Natural killer cell (primary cell): ENCODE measurements around the gene TIAM1. TPM values are rescaled to one million over a fixed set of nuclear protein-coding genes. Genes with fewer than 3 reads are reported as not detected.

Source experiments
- ATAC-seq, 3 donors: fragments of 150-1000 bp in 2 of 3; fragments of 200-7000 bp in 1 of 3; cut with Tn5 transposase; 1 replicate in 1 of 3; 2 replicates in 2 of 3; pipeline ENCODE4 v1.10.0; 2021; ENCODE audit warnings: mild to moderate bottlenecking in 2 of 3, moderate library complexity in 2 of 3
- DNase-seq, 2 donors: peaks; one replicate each; pipeline versions ENCODE4 v3.0.0 to v3.0.0-alpha.2; 2013 to 2021; ENCODE audit warnings: mixed read lengths in 1 of 2
- H3K27ac ChIP-seq: one replicate; pipeline ENCODE4 v1.5.1; 2013; ENCODE audit warnings: mild to moderate bottlenecking, low read length
- H3K27me3 ChIP-seq: one replicate; pipeline ENCODE4 v1.6.1; 2013; ENCODE audit warnings: low read length; ENCODE audit not compliant: control insufficient read depth, insufficient read depth
- H3K36me3 ChIP-seq: one replicate; pipeline ENCODE4 v1.6.1; 2013; ENCODE audit warnings: low read length; ENCODE audit not compliant: control insufficient read depth, insufficient read depth
- H3K4me1 ChIP-seq: one replicate; pipeline ENCODE4 v1.6.1; 2013; ENCODE audit warnings: low read length; ENCODE audit not compliant: control insufficient read depth, insufficient read depth
- H3K4me3 ChIP-seq: one replicate; pipeline ENCODE4 v1.5.1; 2013; ENCODE audit warnings: low read length
- H3K9me3 ChIP-seq: one replicate; pipeline ENCODE4 v1.6.1; 2013; ENCODE audit warnings: low read length; ENCODE audit not compliant: control insufficient read depth, insufficient read depth
- H3K27ac Mint-ChIP-seq, 2 donors: one replicate each; pipeline ENCODE4 v1.8.0; 2022; ENCODE audit warnings: mild to moderate bottlenecking in 2 of 2, mixed read lengths in 2 of 2, moderate library complexity in 1 of 2
- H3K27me3 Mint-ChIP-seq, 2 donors: one replicate each; pipeline ENCODE4 v1.8.0; 2022; ENCODE audit warnings: low read depth in 2 of 2, mixed read lengths in 2 of 2
- H3K36me3 Mint-ChIP-seq: one replicate; pipeline ENCODE4 v1.8.0; 2022; ENCODE audit warnings: mixed read lengths
- H3K4me1 Mint-ChIP-seq, 2 donors: one replicate each; pipeline ENCODE4 v1.8.0; 2022; ENCODE audit warnings: mixed read lengths in 2 of 2
- H3K4me3 Mint-ChIP-seq: one replicate; pipeline ENCODE4 v1.8.0; 2022; ENCODE audit warnings: mild to moderate bottlenecking, moderate library complexity, mixed read lengths
- H3K9me3 Mint-ChIP-seq, 2 donors: one replicate each; pipeline ENCODE4 v1.8.0; 2022; ENCODE audit warnings: mixed read lengths in 2 of 2
- CTCF ChIP-seq: fragments of 200-600 bp; IDR thresholded peaks from one replicate; pipeline ENCODE4 v1.8.0; 2022; ENCODE audit warnings: antibody characterized with exemption
- WGBS: methylation state at CpG from one replicate; pipeline ENCODE4 v1.1.7; 2013; ENCODE audit warnings: missing lambda C conversion rate; ENCODE audit not compliant: insufficient coverage; 5-methylcytosine and 5-hydroxymethylcytosine counted together
- intact Hi-C: fragments of 100-400 bp; cut with micrococcal nuclease; formaldehyde crosslinking; loops from one replicate; pipeline ENCODE4 v1.14.2; 2022
- total RNA-seq, 4 donors: library from RNA; stranded (reverse); fragments of 120-200 nt in 1 of 4; gene quantifications; one replicate each; pipeline versions ENCODE4 v1.2.3 to v1.2.4, GENCODE V29; 2013 to 2022

The TIAM1 gene
- total RNA-seq, 3 donors from 2014 or later (not counting 1 experiment from before 2014, with no cell fraction given), result 19.1 to 32.3 (median 19.4) TPM

DNA sequence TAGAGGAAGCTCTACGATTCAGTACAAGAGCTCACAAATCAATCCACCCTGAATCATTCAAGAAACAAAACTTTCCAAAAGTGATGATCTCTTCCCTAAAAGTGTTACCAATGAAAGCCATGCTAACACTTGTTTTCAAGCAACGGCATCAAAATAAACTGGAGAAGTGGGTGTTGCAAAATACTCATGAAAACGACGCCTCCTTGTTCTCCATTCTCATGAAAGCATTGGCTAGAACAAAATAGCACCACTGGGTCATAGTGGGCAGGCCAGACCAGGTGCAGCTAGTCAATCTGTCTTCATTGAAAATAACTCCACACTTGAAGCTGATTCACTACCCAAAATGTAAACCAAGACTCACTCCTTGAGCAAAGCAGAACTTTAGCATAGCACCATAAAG lies 4.3 kb downstream of the TIAM1 start:
- ATAC-seq, result no peak
- intact Hi-C loops, result no loop called here
- H3K4me1 Mint-ChIP-seq, result peaks cover 30 to 35% of the 10 kb centered on the region in 2 donors

DNA sequence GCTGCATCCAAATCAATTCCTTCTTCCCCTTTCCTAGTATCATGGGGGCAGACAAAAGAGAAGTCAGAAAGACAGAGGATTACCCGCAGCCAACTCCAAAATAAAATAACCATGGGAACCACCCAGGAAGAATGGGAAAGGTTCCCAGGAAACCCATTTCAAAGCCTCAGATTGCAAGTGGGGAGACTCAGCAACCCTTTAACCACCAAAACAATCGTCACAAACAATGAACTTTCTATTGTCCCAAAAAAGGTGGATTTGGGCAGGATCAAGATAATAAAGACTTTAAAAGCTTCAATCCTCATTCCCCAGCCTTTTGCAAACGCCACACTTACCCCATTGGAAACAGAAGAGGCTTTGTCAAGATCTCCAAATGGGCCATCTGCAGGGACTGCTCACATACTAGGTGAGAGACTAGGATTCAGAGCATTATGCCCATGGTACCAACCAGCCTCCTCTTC lies 5.1 kb downstream of the TIAM1 start:
- Histone ChIP-seq H3K36me3 (peaks cover 4% of the 10 kb centered on the region), H3K4me1 (peaks cover 18% of the 10 kb centered on the region), H3K27me3 (no peaks in the 10 kb centered on the region), H3K9me3 (no peaks in the 10 kb centered on the region), H3K27ac (no peak overlapping the region), H3K4me3 (no peak overlapping the region)
- Mint-ChIP-seq H3K27ac (no peak overlapping the region), H3K4me1 (peaks cover 24 to 35% of the 10 kb centered on the region in 2 donors), H3K27me3 (peaks cover 10 to 16% of the 10 kb centered on the region in 2 donors), H3K36me3 (no peaks in the 10 kb centered on the region), H3K4me3 (no peak overlapping the region), H3K9me3 (no peaks in the 10 kb centered on the region)
- intact Hi-C loops, result no loop called here
- no peak for ATAC-seq
- WGBS, result 86% methylated on average over 3 of the region's 3 CpGs
- no peak for DNase-seq
- no peak for TF ChIP-seq CTCF

More for the DNA sequence above, 4.3 kb downstream of the TIAM1 start:
- no peak for DNase-seq
- Mint-ChIP-seq H3K27me3 (peaks cover 17 to 21% of the 10 kb centered on the region in 2 donors), H3K27ac (no peak overlapping the region), H3K4me3 (no peak overlapping the region), H3K36me3 (no peaks in the 10 kb centered on the region), H3K9me3 (no peaks in the 10 kb centered on the region)
- no peak overlapping the region for H3K27ac ChIP-seq
- H3K36me3 ChIP-seq, result peaks cover 4% of the 10 kb centered on the region
- no peak overlapping the region for H3K4me3 ChIP-seq
- H3K27me3 ChIP-seq, result no peaks in the 10 kb centered on the region
- peaks cover 22% of the 10 kb centered on the region for H3K4me1 ChIP-seq
- WGBS, result 94% methylated on average over 4 of the region's 4 CpGs
- H3K9me3 ChIP-seq, result no peaks in the 10 kb centered on the region
- no peak for TF ChIP-seq CTCF

DNA sequence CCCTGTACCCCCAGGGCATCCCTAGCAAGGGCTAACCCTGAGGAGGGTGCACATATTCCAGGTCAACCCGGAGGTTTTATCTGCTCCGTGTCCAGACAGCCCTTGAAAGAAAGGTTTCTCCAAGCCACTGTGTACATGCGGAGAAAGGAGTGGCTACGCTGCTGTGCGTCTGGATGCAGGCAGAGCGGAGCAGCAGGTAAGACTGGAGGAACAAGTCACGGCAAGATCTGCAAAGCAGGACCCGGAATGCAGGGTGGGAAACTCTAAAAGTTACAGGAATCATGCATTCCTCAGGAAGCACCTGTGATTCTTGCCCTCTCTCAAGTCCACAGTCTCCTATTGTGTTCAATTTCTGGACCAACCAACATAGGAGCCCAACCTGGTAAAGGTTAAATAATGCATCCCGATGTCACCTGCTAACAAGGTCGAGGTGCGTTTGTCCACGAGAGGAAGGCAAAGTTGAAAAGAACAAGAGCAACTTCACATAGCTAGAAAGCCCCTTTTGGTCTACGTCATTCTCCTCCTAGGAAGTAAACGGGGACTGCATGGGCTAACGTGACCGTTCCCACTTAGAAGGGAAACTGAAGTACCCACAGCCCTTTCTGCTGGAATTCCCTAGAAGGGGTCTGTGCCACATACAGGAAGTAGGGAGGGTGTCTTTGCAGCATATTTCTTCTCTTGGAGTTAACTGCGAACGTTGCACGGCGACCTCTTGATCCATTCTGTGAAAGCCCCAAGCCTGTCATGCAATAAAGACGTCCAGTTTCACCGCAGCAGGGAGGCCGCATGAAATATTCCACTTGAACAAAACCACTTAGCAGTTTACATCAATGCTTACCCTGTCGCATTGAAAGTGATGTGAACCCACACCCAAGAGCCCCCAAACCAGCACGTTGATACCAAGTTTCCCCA lies 5.8 kb downstream of the TIAM1 start:
- Mint-ChIP-seq H3K27me3 (peaks cover 3 to 10% of the 10 kb centered on the region in 2 donors), H3K36me3 (no peaks in the 10 kb centered on the region), H3K9me3 (no peaks in the 10 kb centered on the region), H3K4me1 (peaks cover 24 to 35% of the 10 kb centered on the region in 2 donors), H3K4me3 (no peak overlapping the region), H3K27ac (no peak overlapping the region)
- Histone ChIP-seq H3K4me3 (no peak overlapping the region), H3K9me3 (no peaks in the 10 kb centered on the region), H3K36me3 (peaks cover 4% of the 10 kb centered on the region), H3K4me1 (peaks cover 15% of the 10 kb centered on the region), H3K27me3 (no peaks in the 10 kb centered on the region), H3K27ac (no peak overlapping the region)
- WGBS, result 94% methylated on average over 25 of the region's 25 CpGs
- intact Hi-C loops, result no loop called here
- ATAC-seq (no peak), DNase-seq (no peak)
- no peak for TF ChIP-seq CTCF
